HepG2 (cell line): ENCODE results near the gene STARD10. TPM values are rescaled to one million over a fixed set of nuclear protein-coding genes. Genes with fewer than 3 reads are reported as not detected.

Experiments
- AHR ChIP-seq: IDR thresholded peaks from 2 replicates; pipeline ENCODE4 v1.6.1; 2018; ENCODE audit warnings: missing genetic modification reagents, missing compliant biosample characterization
- CBX5 ChIP-seq: sonication (generic); formaldehyde crosslinking; IDR thresholded peaks from 2 replicates; pipeline ENCODE4 v1.4.0; 2020; ENCODE audit warnings: missing genetic modification reagents, borderline replicate concordance
- FOXP1 ChIP-seq, 2 experiments: fragments of 450-650 bp in 1 of 2; IDR thresholded peaks; 2 replicates each; pipeline ENCODE4 v1.6.1; 2017 to 2018; ENCODE audit warnings: antibody characterized with exemption in 1 of 2
- MYC ChIP-seq: sonication (generic); formaldehyde crosslinking; IDR thresholded peaks from 2 replicates; pipeline ENCODE4 v1.9.0; 2021; ENCODE audit warnings: missing genetic modification reagents, borderline replicate concordance
- NR2C2 ChIP-seq: sonication (generic); formaldehyde crosslinking; IDR thresholded peaks from 2 replicates; pipeline ENCODE4 v1.4.0; 2020; ENCODE audit warnings: missing genetic modification reagents, mild to moderate bottlenecking, moderate library complexity, borderline replicate concordance
- PHF8 ChIP-seq: sonication (generic); formaldehyde crosslinking; IDR thresholded peaks from 2 replicates; pipeline ENCODE4 v1.5.0; 2020; ENCODE audit warnings: missing genetic modification reagents
- SKI ChIP-seq: fragments of 450-650 bp; IDR thresholded peaks from one replicate; pipeline ENCODE4 v1.6.1; 2018; ENCODE audit warnings: mild to moderate bottlenecking; ENCODE audit not compliant: partially characterized antibody
- SP1 ChIP-seq, 2 experiments: fragments of 450-650 bp in 1 of 2; sonication (generic) in 1 of 2; formaldehyde crosslinking in 1 of 2; IDR thresholded peaks; 2 replicates each; pipeline versions ENCODE4 v1.4.0 to v1.6.1; 2016 to 2020; ENCODE audit warnings: missing genetic modification reagents in 1 of 2
- SUZ12 ChIP-seq: fragments of 150-350 bp; IDR thresholded peaks from 2 replicates; pipeline ENCODE4 v1.6.1; 2014; ENCODE audit warnings: low read depth, low read length
- ZC3H13 ChIP-seq: sonication (generic); formaldehyde crosslinking; IDR thresholded peaks from 2 replicates; pipeline ENCODE4 v1.8.1; 2023; ENCODE audit warnings: mild to moderate bottlenecking, missing genetic modification reagents, moderate library complexity
- ZFP36 ChIP-seq: fragments of 150-350 bp; IDR thresholded peaks from 2 replicates; pipeline ENCODE4 v1.6.1; 2018; ENCODE audit warnings: borderline replicate concordance, low read length, low read depth; ENCODE audit not compliant: partially characterized antibody
- ZKSCAN8 ChIP-seq: IDR thresholded peaks from 2 replicates; pipeline ENCODE4 v1.6.1; 2016; ENCODE audit warnings: borderline replicate concordance, missing genetic modification reagents, missing compliant biosample characterization
- ZNF263 ChIP-seq: sonication (generic); formaldehyde crosslinking; IDR thresholded peaks from 2 replicates; pipeline ENCODE4 v1.4.0; 2020; ENCODE audit warnings: missing genetic modification reagents
- ZNF432 ChIP-seq: sonication (generic); formaldehyde crosslinking; IDR thresholded peaks from 2 replicates; pipeline ENCODE4 v1.5.0; 2020; ENCODE audit warnings: missing genetic modification reagents, mild to moderate bottlenecking, borderline replicate concordance
- ZNF496 ChIP-seq: sonication (generic); formaldehyde crosslinking; IDR thresholded peaks from 2 replicates; pipeline ENCODE4 v1.8.1; 2023; ENCODE audit warnings: mild to moderate bottlenecking, moderate library complexity, missing genetic modification reagents; ENCODE audit not compliant: insufficient replicate concordance
- ZSCAN25 ChIP-seq: sonication (generic); formaldehyde crosslinking; IDR thresholded peaks from 2 replicates; pipeline ENCODE4 v1.8.0; 2022; ENCODE audit warnings: mild to moderate bottlenecking, missing genetic modification reagents
- polyA plus RNA-seq, 8 experiments: library from polyadenylated mRNA; depleted of rRNA in 3 of 8; stranded (reverse) in 7 of 8; unstranded in 1 of 8; fragments of >200 nt; fragmentation: Illumina TruSeq in 4 of 8; extraction: Trizol in 4 of 8; gene quantifications; 2 replicates each; pipeline versions ENCODE4 v1.2.1 to v1.2.3, GENCODE V29; 2011 to 2016; ENCODE audit warnings: low read depth in 4 of 8, missing spikeins in 1 of 8, mixed read lengths in 1 of 8; ENCODE audit not compliant: insufficient read depth in 1 of 8
- total RNA-seq, 5 experiments: library from RNA; depleted of rRNA; stranded (reverse); fragments of >200 nt; fragmentation: Illumina TruSeq; extraction: Trizol; gene quantifications; 2 replicates each; pipeline ENCODE4 v1.2.3, GENCODE V29; 2016; ENCODE audit warnings: low read depth in 1 of 5
- TF ChIP-seq, protein P1 (sequence below): sonication (generic); formaldehyde crosslinking; IDR thresholded peaks from 2 replicates; pipeline ENCODE4 v1.4.0; 2020; ENCODE audit warnings: mild to moderate bottlenecking, missing genetic modification reagents
- TF ChIP-seq, protein P2 (sequence below): IDR thresholded peaks from 2 replicates; pipeline ENCODE4 v1.4.0; 2020; ENCODE audit warnings: mild to moderate bottlenecking, missing genetic modification reagents
- TF ChIP-seq, protein P3 (sequence below): IDR thresholded peaks from 2 replicates; pipeline ENCODE4 v1.6.1; 2012; ENCODE audit warnings: inconsistent platforms

Gene STARD10
- total and polyA plus RNA-seq, 2 of the 13 experiments (the other 11 are each of a cell fraction or from before 2014, with no cell fraction given): 260 to 341 TPM

DNA sequence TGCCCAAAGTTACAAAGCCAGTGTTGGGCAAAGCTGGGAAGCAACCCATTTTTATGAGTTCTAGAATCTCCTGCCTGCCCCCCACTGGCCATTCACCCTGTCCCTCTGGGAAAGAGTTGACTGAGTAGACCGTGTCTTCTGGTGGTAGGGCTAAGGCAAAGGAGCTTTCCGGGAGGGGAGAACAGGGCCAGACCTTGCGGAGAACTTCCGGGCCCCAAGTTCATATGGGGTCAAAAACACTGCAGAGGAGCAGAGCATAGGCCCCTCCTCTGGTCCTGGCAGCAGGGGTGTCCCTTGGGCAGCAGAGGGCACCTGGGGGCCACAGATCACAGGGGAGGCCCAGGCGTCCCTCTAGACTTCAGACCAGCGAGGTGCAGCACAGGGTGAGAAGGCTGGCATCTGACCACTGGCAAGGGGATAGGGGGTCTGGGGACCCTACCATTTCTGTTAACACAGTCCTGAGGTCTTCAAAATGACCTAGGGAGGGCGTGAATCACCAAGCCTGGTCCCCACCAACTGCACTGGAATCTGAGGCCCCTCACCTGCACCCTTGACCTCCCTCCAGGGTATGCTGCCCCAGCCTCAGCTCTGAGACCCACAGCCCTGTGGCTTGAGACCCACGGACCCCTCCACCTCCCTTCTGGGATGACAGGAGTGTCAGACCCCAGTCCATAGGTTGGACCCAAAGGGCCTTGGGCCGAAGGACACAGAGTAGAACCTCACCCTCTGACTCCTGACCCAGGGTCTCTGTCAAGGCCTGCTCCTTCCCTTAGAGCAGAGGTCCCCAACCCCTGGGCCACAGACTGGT is 40.3 kb downstream of the STARD10 start (continued):
- TF ChIP-seq, protein P1, sequence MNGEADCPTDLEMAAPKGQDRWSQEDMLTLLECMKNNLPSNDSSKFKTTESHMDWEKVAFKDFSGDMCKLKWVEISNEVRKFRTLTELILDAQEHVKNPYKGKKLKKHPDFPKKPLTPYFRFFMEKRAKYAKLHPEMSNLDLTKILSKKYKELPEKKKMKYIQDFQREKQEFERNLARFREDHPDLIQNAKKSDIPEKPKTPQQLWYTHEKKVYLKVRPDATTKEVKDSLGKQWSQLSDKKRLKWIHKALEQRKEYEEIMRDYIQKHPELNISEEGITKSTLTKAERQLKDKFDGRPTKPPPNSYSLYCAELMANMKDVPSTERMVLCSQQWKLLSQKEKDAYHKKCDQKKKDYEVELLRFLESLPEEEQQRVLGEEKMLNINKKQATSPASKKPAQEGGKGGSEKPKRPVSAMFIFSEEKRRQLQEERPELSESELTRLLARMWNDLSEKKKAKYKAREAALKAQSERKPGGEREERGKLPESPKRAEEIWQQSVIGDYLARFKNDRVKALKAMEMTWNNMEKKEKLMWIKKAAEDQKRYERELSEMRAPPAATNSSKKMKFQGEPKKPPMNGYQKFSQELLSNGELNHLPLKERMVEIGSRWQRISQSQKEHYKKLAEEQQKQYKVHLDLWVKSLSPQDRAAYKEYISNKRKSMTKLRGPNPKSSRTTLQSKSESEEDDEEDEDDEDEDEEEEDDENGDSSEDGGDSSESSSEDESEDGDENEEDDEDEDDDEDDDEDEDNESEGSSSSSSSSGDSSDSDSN (CRISPR knock-in tag): no peak
- TF ChIP-seq CBX5 (no peak), SP1 (IDR thresholded peaks at IDR 0.05) (no peak), SP1 (CRISPR knock-in tag; IDR thresholded peaks at IDR 0.05) (no peak), SUZ12 (no peak), ZSCAN25 (CRISPR knock-in tag) (peak; percentile 32; the same call in 1 of the 2 replicates), ZNF263 (no peak), AHR (CRISPR knock-in tag) (no peak), PHF8 (CRISPR knock-in tag) (no peak), MYC (no peak; the same call in 1 of the 2 replicates), ZNF496 (CRISPR knock-in tag) (no peak), FOXP1 (IDR thresholded peaks at IDR 0.05) (no peak), FOXP1 (CRISPR knock-in tag; IDR thresholded peaks at IDR 0.05) (no peak), ZC3H13 (CRISPR knock-in tag) (peak; percentile 61), ZFP36 (no peak), ZNF432 (CRISPR knock-in tag) (no peak), SKI (no peak), NR2C2 (no peak; the same call in 1 of the 2 replicates), ZKSCAN8 (CRISPR knock-in tag) (no peak)
- TF ChIP-seq, protein P2, sequence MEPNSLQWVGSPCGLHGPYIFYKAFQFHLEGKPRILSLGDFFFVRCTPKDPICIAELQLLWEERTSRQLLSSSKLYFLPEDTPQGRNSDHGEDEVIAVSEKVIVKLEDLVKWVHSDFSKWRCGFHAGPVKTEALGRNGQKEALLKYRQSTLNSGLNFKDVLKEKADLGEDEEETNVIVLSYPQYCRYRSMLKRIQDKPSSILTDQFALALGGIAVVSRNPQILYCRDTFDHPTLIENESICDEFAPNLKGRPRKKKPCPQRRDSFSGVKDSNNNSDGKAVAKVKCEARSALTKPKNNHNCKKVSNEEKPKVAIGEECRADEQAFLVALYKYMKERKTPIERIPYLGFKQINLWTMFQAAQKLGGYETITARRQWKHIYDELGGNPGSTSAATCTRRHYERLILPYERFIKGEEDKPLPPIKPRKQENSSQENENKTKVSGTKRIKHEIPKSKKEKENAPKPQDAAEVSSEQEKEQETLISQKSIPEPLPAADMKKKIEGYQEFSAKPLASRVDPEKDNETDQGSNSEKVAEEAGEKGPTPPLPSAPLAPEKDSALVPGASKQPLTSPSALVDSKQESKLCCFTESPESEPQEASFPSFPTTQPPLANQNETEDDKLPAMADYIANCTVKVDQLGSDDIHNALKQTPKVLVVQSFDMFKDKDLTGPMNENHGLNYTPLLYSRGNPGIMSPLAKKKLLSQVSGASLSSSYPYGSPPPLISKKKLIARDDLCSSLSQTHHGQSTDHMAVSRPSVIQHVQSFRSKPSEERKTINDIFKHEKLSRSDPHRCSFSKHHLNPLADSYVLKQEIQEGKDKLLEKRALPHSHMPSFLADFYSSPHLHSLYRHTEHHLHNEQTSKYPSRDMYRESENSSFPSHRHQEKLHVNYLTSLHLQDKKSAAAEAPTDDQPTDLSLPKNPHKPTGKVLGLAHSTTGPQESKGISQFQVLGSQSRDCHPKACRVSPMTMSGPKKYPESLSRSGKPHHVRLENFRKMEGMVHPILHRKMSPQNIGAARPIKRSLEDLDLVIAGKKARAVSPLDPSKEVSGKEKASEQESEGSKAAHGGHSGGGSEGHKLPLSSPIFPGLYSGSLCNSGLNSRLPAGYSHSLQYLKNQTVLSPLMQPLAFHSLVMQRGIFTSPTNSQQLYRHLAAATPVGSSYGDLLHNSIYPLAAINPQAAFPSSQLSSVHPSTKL (CRISPR knock-in tag): no peak
- TF ChIP-seq, protein P3, sequence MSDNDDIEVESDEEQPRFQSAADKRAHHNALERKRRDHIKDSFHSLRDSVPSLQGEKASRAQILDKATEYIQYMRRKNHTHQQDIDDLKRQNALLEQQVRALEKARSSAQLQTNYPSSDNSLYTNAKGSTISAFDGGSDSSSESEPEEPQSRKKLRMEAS: no peak
